GM12878 (cell line): ENCODE measurements around the gene OCA2. TPM values are rescaled to one million over a fixed set of nuclear protein-coding genes. Genes with fewer than 3 reads are reported as not detected.

Experiments used
- ATAC-seq: fragments of 200-7000 bp; cut with Tn5 transposase; 3 replicates; pipeline ENCODE4 v1.9.1; 2020; ENCODE audit warnings: mild to moderate bottlenecking, moderate library complexity
- BruUV-seq: library from RNA; stranded (reverse); fragments of 400-500 nt; replicated peaks from 2 replicates; lab custom pipeline; 2021; lab: Mats Ljungman, UMichigan
- CTCF ChIA-PET: fragments of 300-600 bp; sonication (Branson Sonifier 250); formaldehyde crosslinking; extraction: SDS; loops from one replicate; lab custom pipeline; 2021; ENCODE audit warnings: inconsistent platforms; lab: Yijun Ruan, JAX
- POLR2A ChIA-PET: fragments of 350-600 bp; formaldehyde crosslinking; extraction: SDS; loops from one replicate; lab custom pipeline; 2021; ENCODE audit warnings: inconsistent platforms; lab: Charles Lee
- RAD21 ChIA-PET: fragments of 300-600 bp; sonication (Branson Sonifier 250); formaldehyde crosslinking; loops from one replicate; lab custom pipeline; 2023; ENCODE audit warnings: antibody characterized with exemption; ENCODE audit not compliant: unreplicated experiment; lab: Charles Lee
- SMC1A ChIA-PET: fragments of 300-600 bp; sonication (Branson Sonifier 250); formaldehyde crosslinking; loops from one replicate; lab custom pipeline; 2023; ENCODE audit not compliant: unreplicated experiment, uncharacterized antibody; lab: Charles Lee
- DNase-seq: peaks from one replicate; pipeline ENCODE4 v3.0.0-alpha.2; 2011; ENCODE audit warnings: low read depth, low spot score
- FAIRE-seq: peaks from 3 replicates; lab custom pipeline; 2011; peaks lifted over from hg19 to GRCh38; lab: Jason Lieb, UNC
- H2AFZ ChIP-seq: 2 replicates; pipeline ENCODE4 v1.6.0; 2011; ENCODE audit warnings: low read depth, low read length, control low read depth; ENCODE audit not compliant: control insufficient read depth
- H3K27ac ChIP-seq: 2 replicates; pipeline ENCODE4 v1.5.1; 2011; ENCODE audit warnings: control low read depth; ENCODE audit not compliant: control insufficient read depth, insufficient read depth
- H3K27me3 ChIP-seq, 2 experiments: replicated peaks in 1 of 2; 2 replicates each; pipeline versions ENCODE4 v1.6.0 to v1.6.1; 2011; ENCODE audit warnings: low read length in 1 of 2; ENCODE audit not compliant: control insufficient read depth in 2 of 2, insufficient read depth in 2 of 2
- H3K36me3 ChIP-seq, 2 experiments: 2 replicates each; pipeline ENCODE4 v1.5.1; 2011; ENCODE audit warnings: low read length in 1 of 2; ENCODE audit not compliant: control insufficient read depth in 2 of 2, insufficient read depth in 2 of 2
- H3K4me1 ChIP-seq: 2 replicates; pipeline ENCODE4 v1.6.1; 2011; ENCODE audit warnings: mild to moderate bottlenecking, low read length, moderate library complexity, mixed read lengths; ENCODE audit not compliant: control insufficient read depth, insufficient read depth
- H3K4me2 ChIP-seq: 2 replicates; pipeline ENCODE4 v1.6.0; 2011; ENCODE audit warnings: control low read depth; ENCODE audit not compliant: control insufficient read depth, insufficient read depth
- H3K4me3 ChIP-seq: fragments of 200-600 bp; sonication (generic); 2 replicates; pipeline ENCODE4 v1.5.1; 2016
- H3K79me2 ChIP-seq: 2 replicates; pipeline ENCODE4 v1.6.0; 2011; ENCODE audit warnings: low read length; ENCODE audit not compliant: control insufficient read depth, insufficient read depth
- H3K9ac ChIP-seq: 2 replicates; pipeline ENCODE4 v1.8.0; 2011; ENCODE audit warnings: low read length, control low read depth, mixed read lengths; ENCODE audit not compliant: control insufficient read depth, insufficient read depth
- H3K9me3 ChIP-seq: replicated peaks from 3 replicates; pipeline ENCODE4 v1.5.1; 2011; ENCODE audit warnings: mild to moderate bottlenecking, low read length; ENCODE audit not compliant: control insufficient read depth, insufficient read depth
- H4K20me1 ChIP-seq: 2 replicates; pipeline ENCODE4 v1.6.0; 2011; ENCODE audit not compliant: control insufficient read depth, insufficient read depth
- EP300 ChIP-seq, 2 experiments: fragments of 150-350 bp in 1 of 2; IDR thresholded peaks; 2 replicates each; pipeline ENCODE4 v1.6.1; 2011 to 2012; ENCODE audit warnings: low read depth in 2 of 2, low read length in 2 of 2, borderline replicate concordance in 1 of 2, improper control_type of control experiment in 1 of 2, inconsistent platforms in 1 of 2; ENCODE audit not compliant: control insufficient read depth in 1 of 2
- HDAC6 ChIP-seq: fragments of 200-600 bp; sonication (generic); IDR thresholded peaks from one replicate; pipeline ENCODE4 v1.8.0; 2017; ENCODE audit warnings: antibody characterized with exemption; ENCODE audit not compliant: unreplicated experiment
- JUNB ChIP-seq: IDR thresholded peaks from 2 replicates; pipeline ENCODE4 v1.6.1; 2016; ENCODE audit warnings: antibody characterized with exemption, mild to moderate bottlenecking
- KDM1A ChIP-seq: fragments of 200-600 bp; sonication (generic); IDR thresholded peaks from 2 replicates; pipeline ENCODE4 v1.6.1; 2016; ENCODE audit warnings: borderline replicate concordance
- MAX ChIP-seq: IDR thresholded peaks from 2 replicates; pipeline ENCODE4 v1.6.1; 2012; ENCODE audit warnings: low read depth, low read length, improper control_type of control experiment
- MXI1 ChIP-seq: fragments of 150-350 bp; IDR thresholded peaks from 2 replicates; pipeline ENCODE4 v1.6.1; 2011; ENCODE audit warnings: low read depth, mild to moderate bottlenecking, inconsistent platforms, low read length, improper control_type of control experiment
- RFX5 ChIP-seq: IDR thresholded peaks from 2 replicates; pipeline ENCODE4 v1.6.1; 2011; ENCODE audit warnings: low read depth, low read length, improper control_type of control experiment
- SPI1 ChIP-seq: IDR thresholded peaks from 2 replicates; pipeline ENCODE4 v1.6.1; 2011; ENCODE audit warnings: low read depth, mild to moderate bottlenecking, low read length, moderate library complexity, borderline replicate concordance; ENCODE audit not compliant: insufficient read depth
- TAF1 ChIP-seq: IDR thresholded peaks from 2 replicates; pipeline ENCODE4 v1.6.1; 2011; ENCODE audit warnings: mild to moderate bottlenecking, low read depth, low read length, borderline replicate concordance
- YBX1 ChIP-seq: fragments of 450-650 bp; IDR thresholded peaks from 2 replicates; pipeline ENCODE4 v1.6.1; 2016; ENCODE audit warnings: antibody characterized with exemption
- ZNF217 ChIP-seq: fragments of 450-650 bp; IDR thresholded peaks from 2 replicates; pipeline ENCODE4 v1.6.1; 2017; ENCODE audit warnings: antibody characterized with exemption, mild to moderate bottlenecking
- ZZZ3 ChIP-seq: IDR thresholded peaks from 2 replicates; pipeline ENCODE4 v1.6.1; 2011; ENCODE audit warnings: low read depth; ENCODE audit not compliant: control insufficient read depth, insufficient read length
- WGBS: methylation state at CpG from one replicate; pipeline ENCODE4 v1.1.6; 2016; ENCODE audit warnings: low lambda C conversion rate; ENCODE audit not compliant: insufficient replicate concordance, insufficient coverage; ENCODE audit errors: missing lambda C conversion rate; 5-methylcytosine and 5-hydroxymethylcytosine counted together
- in situ Hi-C: fragments of 300-500 bp; cut with MboI; formaldehyde crosslinking; loops from 9 replicates; pipeline ENCODE4 v1.14.3; 2018; ENCODE audit warnings: mixed read lengths
- intact Hi-C: fragments of 100-400 bp; cut with micrococcal nuclease; formaldehyde crosslinking; loops from one replicate; pipeline ENCODE4 v1.14.2; 2022; ENCODE audit not compliant: unreplicated experiment
- polyA plus RNA-seq, 11 experiments: library from polyadenylated mRNA; depleted of rRNA in 4 of 11; unstranded in 6 of 11; stranded (reverse) in 5 of 11; fragments of >200 nt; fragmentation: Nextera tagmentation in 4 of 11; fragmentation: Illumina TruSeq in 1 of 11; extraction: Ambion mirVana in 4 of 11; extraction: Trizol in 1 of 11; gene quantifications; 1 replicate in 1 of 11; 2 replicates in 10 of 11; pipeline versions ENCODE4 v1.2.1 to v1.2.3, GENCODE V29; 2011 to 2016; ENCODE audit warnings: inconsistent platforms in 2 of 11, missing spikeins in 2 of 11, low read depth in 1 of 11
- total RNA-seq, 4 experiments: library from RNA; depleted of rRNA in 3 of 4; stranded (reverse); fragments of >200 nt in 3 of 4; fragmentation: Illumina TruSeq in 1 of 4; extraction: Trizol in 1 of 4; gene quantifications; 2 replicates each; pipeline versions ENCODE4 v1.2.1 to v1.2.3, GENCODE V29; 2013 to 2021

OCA2 gene
- total and polyA plus RNA-seq, 10 of the 15 experiments (the other 5 are each of a cell fraction or from before 2014, with no cell fraction given), result 0.04 to 1.8 TPM; not detected in 8

GRCh38 chr15:27826902-27827714 is 272.0 kb downstream of the OCA2 start:
- CTCF ChIA-PET, result interaction anchor here (0.7 to 1.8 kb wide), 2 partner anchors 20 to 22 kb away, joined by 4 read pairs; no protein-coding TSS in a partner anchor
- no peak for FAIRE-seq
- 41% methylated on average over 15 of the region's 15 CpGs for WGBS

More at GRCh38 chr15:27826902-27827714, 272.0 kb downstream of the OCA2 start:
- no peaks in the 10 kb centered on the region; the same call in 2 of the 3 replicates for H3K9me3 ChIP-seq
- H3K36me3 ChIP-seq, result no peaks in the 10 kb centered on the region
- ChIA-PET POLR2A (no interaction called here), SMC1A (no interaction called here), RAD21 (no interaction called here)
- H3K9ac ChIP-seq, result no peak overlapping the region
- H2AFZ ChIP-seq, result no peak overlapping the region
- H3K4me2 ChIP-seq, result no peak overlapping the region
- H3K27ac ChIP-seq, result no peak overlapping the region
- H3K4me3 ChIP-seq, result no peak overlapping the region
- no TSS peak for BruUV-seq
- no peaks in the 10 kb centered on the region for H3K79me2 ChIP-seq
- in situ Hi-C loops (no loop called here), intact Hi-C loops (no loop called here)
- no peaks in the 10 kb centered on the region for H3K27me3 ChIP-seq
- ATAC-seq (no peak), DNase-seq (no peak)
- TF ChIP-seq EP300 (IDR thresholded peaks at IDR 0.05; ENCODE audit: borderline replicate concordance in 1 of 2, control insufficient read depth in 1 of 2, low read depth in 2 of 2, low read length in 2 of 2), result no peak
- TF ChIP-seq YBX1, result no peak
- TF ChIP-seq ZZZ3, result no peak
- no peak for TF ChIP-seq ZNF217
- TF ChIP-seq RFX5, result no peak
- TF ChIP-seq MAX, result no peak
- no peak for TF ChIP-seq KDM1A
- TF ChIP-seq TAF1, result no peak
- no peak for TF ChIP-seq JUNB
- no peak for TF ChIP-seq MXI1
- TF ChIP-seq SPI1, result no peak
- no peak for TF ChIP-seq HDAC6
- no peaks in the 10 kb centered on the region for H3K4me1 ChIP-seq
- H4K20me1 ChIP-seq, result no peaks in the 10 kb centered on the region
